IMR-90 (cell line): ENCODE results near the gene SPTBN5. TPM values are rescaled to one million over a fixed set of nuclear protein-coding genes. Genes with fewer than 3 reads are reported as not detected.

Source experiments
- ATAC-seq: fragments of 200-7000 bp; cut with Tn5 transposase; 2 replicates; pipeline ENCODE4 v1.9.1; 2020; ENCODE audit warnings: low read depth, mild to moderate bottlenecking, moderate library complexity
- BruUV-seq: library from RNA; stranded (reverse); fragments of 400-500 nt; replicated peaks from 2 replicates; lab custom pipeline; 2021; lab: Mats Ljungman, UMichigan
- CTCF ChIA-PET: fragments of 300-600 bp; formaldehyde crosslinking; extraction: SDS; loops from one replicate; lab custom pipeline; 2021; ENCODE audit warnings: antibody characterized with exemption; lab: Yijun Ruan, JAX
- POLR2A ChIA-PET: fragments of 300-600 bp; sonication (Branson Sonifier 250); formaldehyde crosslinking; loops from one replicate; lab custom pipeline; 2022; ENCODE audit warnings: antibody characterized with exemption; ENCODE audit not compliant: unreplicated experiment; lab: Charles Lee
- DNase-seq: peaks from one replicate; pipeline ENCODE4 v3.0.0; 2013
- H2AFZ ChIP-seq: replicated peaks from 2 replicates; pipeline ENCODE3; 2013; ENCODE audit warnings: low read length, mild to moderate bottlenecking; ENCODE audit not compliant: poor library complexity
- H2AK5ac ChIP-seq: 2 replicates; pipeline ENCODE4 v1.6.1; 2013; ENCODE audit warnings: low read depth, low read length, inconsistent platforms
- H2AK9ac ChIP-seq: replicated peaks from 2 replicates; pipeline ENCODE3; 2013; ENCODE audit warnings: mild to moderate bottlenecking, low read depth, low read length, moderate library complexity; ENCODE audit not compliant: poor library complexity
- H2BK120ac ChIP-seq: 2 replicates; pipeline ENCODE4 v1.6.1; 2013; ENCODE audit warnings: low read depth, low read length, inconsistent platforms
- H2BK15ac ChIP-seq: 3 replicates; pipeline ENCODE4 v1.6.1; 2013; ENCODE audit warnings: low read depth, low read length, inconsistent platforms
- H2BK20ac ChIP-seq: 2 replicates; pipeline ENCODE4 v1.6.1; 2013; ENCODE audit warnings: low read depth, mild to moderate bottlenecking, inconsistent platforms, low read length, moderate library complexity
- H2BK5ac ChIP-seq: 2 replicates; pipeline ENCODE4 v1.6.1; 2013; ENCODE audit warnings: mild to moderate bottlenecking, low read depth, low read length, inconsistent platforms; ENCODE audit not compliant: poor library complexity, severe bottlenecking
- H3K14ac ChIP-seq: replicated peaks from 2 replicates; pipeline ENCODE4 v1.6.1; 2013; ENCODE audit warnings: low read depth, low read length, inconsistent platforms
- H3K18ac ChIP-seq: 2 replicates; pipeline ENCODE4 v1.6.1; 2013; ENCODE audit warnings: low read depth, low read length, control low read depth
- H3K23ac ChIP-seq: 2 replicates; pipeline ENCODE4 v1.6.1; 2013; ENCODE audit warnings: low read depth, low read length, inconsistent platforms
- H3K27ac ChIP-seq: 2 replicates; pipeline ENCODE4 v1.5.1; 2013; ENCODE audit warnings: mild to moderate bottlenecking, control low read depth, low read length; ENCODE audit not compliant: insufficient read depth
- H3K27me3 ChIP-seq: 2 replicates; pipeline ENCODE4 v1.6.1; 2013; ENCODE audit warnings: low read length; ENCODE audit not compliant: control insufficient read depth, insufficient read depth
- H3K36me3 ChIP-seq: 2 replicates; pipeline ENCODE4 v1.6.1; 2013; ENCODE audit warnings: low read length, mixed read lengths; ENCODE audit not compliant: control insufficient read depth, insufficient read depth
- H3K4ac ChIP-seq: 2 replicates; pipeline ENCODE4 v1.6.1; 2013; ENCODE audit warnings: low read depth, low read length, inconsistent platforms
- H3K4me1 ChIP-seq: 2 replicates; pipeline ENCODE4 v1.6.1; 2013; ENCODE audit warnings: low read length, mixed read lengths; ENCODE audit not compliant: control insufficient read depth, insufficient read depth
- H3K4me2 ChIP-seq: 2 replicates; pipeline ENCODE4 v1.6.1; 2013; ENCODE audit warnings: low read depth, mild to moderate bottlenecking, control low read depth, low read length, moderate library complexity
- H3K4me3 ChIP-seq: 2 replicates; pipeline ENCODE4 v1.5.1; 2013; ENCODE audit warnings: low read depth, mild to moderate bottlenecking, control low read depth, low read length, moderate library complexity; ENCODE audit not compliant: insufficient read depth
- H3K56ac ChIP-seq: 2 replicates; pipeline ENCODE4 v1.6.1; 2013; ENCODE audit warnings: low read length, inconsistent platforms; ENCODE audit not compliant: insufficient read depth; ENCODE audit errors: extremely low read depth
- H3K79me1 ChIP-seq, 2 experiments: 2 replicates each; pipeline ENCODE4 v1.6.1; 2013; ENCODE audit warnings: low read length in 2 of 2, inconsistent platforms in 1 of 2, low read depth in 1 of 2
- H3K9ac ChIP-seq: 2 replicates; pipeline ENCODE4 v1.6.1; 2013; ENCODE audit warnings: low read depth, low read length, control low read depth
- H3K9me1 ChIP-seq: 2 replicates; pipeline ENCODE4 v1.6.1; 2013; ENCODE audit warnings: low read length, inconsistent platforms; ENCODE audit not compliant: insufficient read depth
- H3K9me3 ChIP-seq: 2 replicates; pipeline ENCODE4 v1.6.1; 2013; ENCODE audit warnings: low read length; ENCODE audit not compliant: control insufficient read depth, insufficient read depth
- H4K20me1 ChIP-seq: 2 replicates; pipeline ENCODE4 v1.6.1; 2013; ENCODE audit warnings: low read length, inconsistent platforms; ENCODE audit not compliant: insufficient read depth
- H4K5ac ChIP-seq: 2 replicates; pipeline ENCODE4 v1.6.1; 2013; ENCODE audit warnings: mild to moderate bottlenecking, low read depth, low read length, control low read depth
- H4K8ac ChIP-seq, 2 experiments: 2 replicates each; pipeline ENCODE4 v1.6.1; 2013; ENCODE audit warnings: low read depth in 2 of 2, low read length in 2 of 2, control low read depth in 1 of 2, inconsistent platforms in 1 of 2
- H4K91ac ChIP-seq: 2 replicates; pipeline ENCODE4 v1.6.1; 2013; ENCODE audit warnings: low read depth, low read length, inconsistent platforms; ENCODE audit not compliant: insufficient read depth
- MAFK ChIP-seq: IDR thresholded peaks from 2 replicates; pipeline ENCODE4 v1.6.1; 2012; ENCODE audit warnings: low read depth, low read length, improper control_type of control experiment
- MXI1 ChIP-seq: IDR thresholded peaks from 2 replicates; pipeline ENCODE4 v1.6.1; 2012; ENCODE audit warnings: low read depth, mild to moderate bottlenecking, low read length, moderate library complexity, borderline replicate concordance
- POLR2A ChIP-seq: IDR thresholded peaks from 2 replicates; pipeline ENCODE4 v1.6.1; 2012; ENCODE audit warnings: mild to moderate bottlenecking, low read depth, low read length
- WGBS, 2 experiments: methylation state at CpG; one replicate each; pipeline versions ENCODE4 v1.1.5 to v1.1.7; 2013; ENCODE audit warnings: missing lambda C conversion rate in 2 of 2; ENCODE audit not compliant: insufficient read length in 1 of 2; ENCODE audit errors: extremely low coverage in 2 of 2; 5-methylcytosine and 5-hydroxymethylcytosine counted together
- dilution Hi-C: fragments of 300-500 bp; cut with HindIII; formaldehyde crosslinking; loops from one replicate; pipeline ENCODE4 v1.14.3; 2018; ENCODE audit warnings: low sequenced_read_pairs; ENCODE audit not compliant: unreplicated experiment
- in situ Hi-C: fragments of 300-500 bp; cut with MboI; formaldehyde crosslinking; loops from 3 replicates; pipeline ENCODE4 v1.14.3; 2019; ENCODE audit warnings: low sequenced_read_pairs, inconsistent platforms, mixed read lengths
- intact Hi-C: fragments of 100-400 bp; cut with micrococcal nuclease; formaldehyde crosslinking; loops from 2 replicates; pipeline ENCODE4 v1.10.0; 2022
- polyA plus RNA-seq, 3 experiments: library from polyadenylated mRNA; depleted of rRNA; stranded (reverse); fragments of >200 nt; gene quantifications; 2 replicates each; pipeline ENCODE4 v1.2.3, GENCODE V29; 2012; ENCODE audit warnings: low replicate concordance in 1 of 3
- total RNA-seq: library from RNA; depleted of rRNA; stranded (reverse); fragments of >200 nt; gene quantifications from 2 replicates; pipeline ENCODE4 v1.2.3, GENCODE V29; 2012

Gene SPTBN5
- total and polyA plus RNA-seq, 2 of the 4 experiments (the other 2 are of a cell fraction) = under 0.01 to 0.38 TPM

GRCh38 chr15:41827880-41828806, 65.7 kb downstream of the SPTBN5 start, which contains the start of gene JMJD7:
JMJD7 (plus strand) TSS chr15:41828092; CDS start chr15:41828125, 33 bp downstream.
- Histone ChIP-seq H3K14ac (peak within 1 kb of the TSS; percentile 78), H3K9me3 (no peaks in the 10 kb centered on the region), H3K23ac (peak within 1 kb of the TSS; percentile 64; the same call in 1 of the 2 replicates), H3K9ac (peak within 1 kb of the TSS; percentile 68), H4K5ac (peak within 1 kb of the TSS; percentile 45), H2BK120ac (no peak within 1 kb of the TSS), H2AK5ac (peak within 1 kb of the TSS; percentile 73), H4K91ac (peak within 1 kb of the TSS; percentile 64), H3K27me3 (no peaks in the 10 kb centered on the region), H3K56ac (peak within 1 kb of the TSS; percentile 65), H3K9me1 (peaks cover 10% of the 10 kb centered on the region; the same call in 1 of the 2 replicates), H3K4ac (peak within 1 kb of the TSS; percentile 82), H3K4me2 (peak within 1 kb of the TSS; percentile 92), H2AK9ac (peak within 1 kb of the TSS; percentile 88), H2BK15ac (no peak within 1 kb of the TSS; the same call in 2 of the 3 replicates), H3K27ac (peak within 1 kb of the TSS; percentile 50), H4K20me1 (peaks cover 3% of the 10 kb centered on the region), H3K4me1 (peaks cover 2% of the 10 kb centered on the region; the same call in 1 of the 2 replicates), H2BK20ac (no peak within 1 kb of the TSS), H2AFZ (peak within 1 kb of the TSS; percentile 98), H3K36me3 (peaks cover 29% of the 10 kb centered on the region), H3K79me1 (peaks cover 17 to 30% of the 10 kb centered on the region in 2 experiments), H4K8ac (peak within 1 kb of the TSS in 1 of 2 experiments; percentile 66; a peak in 1 of 4 replicates), H3K4me3 (peak within 1 kb of the TSS; percentile 73), H2BK5ac (peak within 1 kb of the TSS; percentile 12), H3K18ac (peak within 1 kb of the TSS; percentile 21)
- ChIA-PET CTCF (no interaction called here), POLR2A (no interaction called here)
- 0% methylated on average over 36 of the region's 66 CpGs; no CpG with 5 or more reads in 1 of the 2 experiments for WGBS, 2 experiments
- in situ Hi-C loops (no loop called here), intact Hi-C loops (loop anchor here (1.0 kb wide), 2 partner anchors 54 to 76 kb away; partner anchors contain the start of gene MAPKBP1), dilution Hi-C loops (no loop called here)
- TF ChIP-seq MXI1 (peak; percentile 39; the same call in 1 of the 2 replicates), MAFK (no peak), POLR2A (peak; percentile 59; the same call in 1 of the 2 replicates)
- peak; percentile 81 for DNase-seq
- peak; percentile 97 for ATAC-seq
- BruUV-seq = no TSS peak
